Measurements from ENCODE around the gene SPAG16. TPM values are rescaled to one million over a fixed set of nuclear protein-coding genes. Genes with fewer than 3 reads are reported as not detected.

Gene SPAG16
- total and polyA plus RNA-seq, 2 of the 13 experiments (the other 11 are each of a cell fraction or from before 2014, with no cell fraction given): 9.6 to 26.5 TPM

DNA sequence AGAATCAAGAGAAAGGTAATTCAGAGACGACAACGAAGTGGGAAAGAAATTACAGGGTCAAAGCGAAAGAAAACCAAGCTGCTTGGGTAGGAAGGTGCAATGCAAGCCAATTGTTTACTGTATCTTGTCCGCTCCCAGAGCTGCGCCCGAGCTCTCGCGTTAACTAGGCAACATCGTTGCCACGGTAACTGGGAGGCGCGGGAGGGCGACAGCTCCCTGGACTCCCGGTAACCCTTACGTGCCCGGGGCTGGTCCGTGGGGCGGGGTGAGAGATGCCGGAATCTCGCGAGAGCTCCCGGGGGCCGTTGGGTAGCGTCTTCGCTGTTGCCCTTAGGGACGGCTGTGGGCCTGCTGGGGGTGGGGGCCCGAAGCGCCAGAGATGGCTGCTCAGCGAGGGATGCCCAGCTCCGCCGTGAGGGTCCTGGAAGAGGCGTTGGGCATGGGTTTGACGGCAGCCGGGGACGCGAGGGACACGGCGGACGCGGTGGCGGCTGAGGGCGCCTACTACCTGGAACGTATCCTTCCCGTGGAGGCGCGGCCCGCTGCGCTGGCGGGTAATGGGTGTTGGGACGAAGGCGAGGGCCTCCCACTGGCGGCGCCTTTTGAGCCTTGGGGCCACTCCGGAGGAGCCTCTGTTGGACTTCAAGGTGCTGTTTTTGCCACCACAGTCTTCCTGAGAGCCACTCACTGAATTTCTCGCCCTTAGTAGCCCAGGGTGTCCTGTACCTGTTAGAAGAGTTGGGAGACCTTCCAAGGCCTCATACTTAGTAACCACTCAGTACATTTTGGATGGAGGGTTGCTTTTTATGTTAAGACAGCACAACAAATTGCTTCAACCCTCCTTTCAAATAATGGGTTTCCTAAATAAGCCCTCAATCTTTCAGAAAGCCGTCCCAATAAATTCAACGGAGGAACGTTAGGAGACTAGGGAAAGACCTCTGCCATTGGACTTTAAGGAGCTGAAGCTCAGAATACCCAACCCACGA is at the start of gene SPAG16 (continued):
- TF ChIP-seq, protein P1, sequence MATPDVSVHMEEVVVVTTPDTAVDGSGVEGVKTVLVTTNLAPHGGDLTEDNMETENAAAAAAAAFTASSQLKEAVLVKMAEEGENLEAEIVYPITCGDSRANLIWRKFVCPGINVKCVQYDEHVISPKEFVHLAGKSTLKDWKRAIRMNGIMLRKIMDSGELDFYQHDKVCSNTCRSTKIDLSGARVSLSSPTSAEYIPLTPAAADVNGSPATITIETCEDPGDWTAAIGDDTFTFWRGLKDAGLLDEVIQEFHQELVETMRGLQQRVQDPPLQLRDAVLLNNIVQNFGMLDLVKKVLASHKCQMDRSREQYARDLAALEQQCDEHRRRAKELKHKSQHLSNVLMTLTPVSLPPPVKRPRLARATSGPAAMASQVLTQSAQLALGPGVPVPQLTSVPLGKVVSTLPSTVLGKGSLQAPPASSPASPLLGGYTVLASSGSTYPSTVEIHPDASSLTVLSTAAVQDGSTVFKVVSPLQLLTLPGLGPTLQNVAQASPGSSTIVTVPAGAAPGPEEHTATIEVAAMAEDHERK (CRISPR knock-in tag; IDR thresholded peaks at IDR 0.05; ENCODE audit: low read depth): peak; percentile 47; the same call in 1 of the 2 replicates
- TF ChIP-seq ZNF496 (CRISPR knock-in tag; IDR thresholded peaks at IDR 0.05; ENCODE audit: insufficient replicate concordance) (no peak), SALL1 (CRISPR knock-in tag; IDR thresholded peaks at IDR 0.05) (peak; percentile 98), ZBTB7A (CRISPR knock-in tag; IDR thresholded peaks at IDR 0.05) (no peak), TBP (CRISPR knock-in tag; IDR thresholded peaks at IDR 0.05) (no peak), ZNF841 (CRISPR knock-in tag; IDR thresholded peaks at IDR 0.05; ENCODE audit: borderline replicate concordance) (no peak), ZNF780A (CRISPR knock-in tag; IDR thresholded peaks at IDR 0.05) (no peak), TARDBP (CRISPR knock-in tag; IDR thresholded peaks at IDR 0.05) (peak; percentile 95), CCDC6 (CRISPR knock-in tag; IDR thresholded peaks at IDR 0.05) (no peak; the same call in none of the 2 replicates), ZNF629 (CRISPR knock-in tag; conservative IDR thresholded peaks at IDR 0.05) (no peak)
- TF ChIP-seq, protein P2, sequence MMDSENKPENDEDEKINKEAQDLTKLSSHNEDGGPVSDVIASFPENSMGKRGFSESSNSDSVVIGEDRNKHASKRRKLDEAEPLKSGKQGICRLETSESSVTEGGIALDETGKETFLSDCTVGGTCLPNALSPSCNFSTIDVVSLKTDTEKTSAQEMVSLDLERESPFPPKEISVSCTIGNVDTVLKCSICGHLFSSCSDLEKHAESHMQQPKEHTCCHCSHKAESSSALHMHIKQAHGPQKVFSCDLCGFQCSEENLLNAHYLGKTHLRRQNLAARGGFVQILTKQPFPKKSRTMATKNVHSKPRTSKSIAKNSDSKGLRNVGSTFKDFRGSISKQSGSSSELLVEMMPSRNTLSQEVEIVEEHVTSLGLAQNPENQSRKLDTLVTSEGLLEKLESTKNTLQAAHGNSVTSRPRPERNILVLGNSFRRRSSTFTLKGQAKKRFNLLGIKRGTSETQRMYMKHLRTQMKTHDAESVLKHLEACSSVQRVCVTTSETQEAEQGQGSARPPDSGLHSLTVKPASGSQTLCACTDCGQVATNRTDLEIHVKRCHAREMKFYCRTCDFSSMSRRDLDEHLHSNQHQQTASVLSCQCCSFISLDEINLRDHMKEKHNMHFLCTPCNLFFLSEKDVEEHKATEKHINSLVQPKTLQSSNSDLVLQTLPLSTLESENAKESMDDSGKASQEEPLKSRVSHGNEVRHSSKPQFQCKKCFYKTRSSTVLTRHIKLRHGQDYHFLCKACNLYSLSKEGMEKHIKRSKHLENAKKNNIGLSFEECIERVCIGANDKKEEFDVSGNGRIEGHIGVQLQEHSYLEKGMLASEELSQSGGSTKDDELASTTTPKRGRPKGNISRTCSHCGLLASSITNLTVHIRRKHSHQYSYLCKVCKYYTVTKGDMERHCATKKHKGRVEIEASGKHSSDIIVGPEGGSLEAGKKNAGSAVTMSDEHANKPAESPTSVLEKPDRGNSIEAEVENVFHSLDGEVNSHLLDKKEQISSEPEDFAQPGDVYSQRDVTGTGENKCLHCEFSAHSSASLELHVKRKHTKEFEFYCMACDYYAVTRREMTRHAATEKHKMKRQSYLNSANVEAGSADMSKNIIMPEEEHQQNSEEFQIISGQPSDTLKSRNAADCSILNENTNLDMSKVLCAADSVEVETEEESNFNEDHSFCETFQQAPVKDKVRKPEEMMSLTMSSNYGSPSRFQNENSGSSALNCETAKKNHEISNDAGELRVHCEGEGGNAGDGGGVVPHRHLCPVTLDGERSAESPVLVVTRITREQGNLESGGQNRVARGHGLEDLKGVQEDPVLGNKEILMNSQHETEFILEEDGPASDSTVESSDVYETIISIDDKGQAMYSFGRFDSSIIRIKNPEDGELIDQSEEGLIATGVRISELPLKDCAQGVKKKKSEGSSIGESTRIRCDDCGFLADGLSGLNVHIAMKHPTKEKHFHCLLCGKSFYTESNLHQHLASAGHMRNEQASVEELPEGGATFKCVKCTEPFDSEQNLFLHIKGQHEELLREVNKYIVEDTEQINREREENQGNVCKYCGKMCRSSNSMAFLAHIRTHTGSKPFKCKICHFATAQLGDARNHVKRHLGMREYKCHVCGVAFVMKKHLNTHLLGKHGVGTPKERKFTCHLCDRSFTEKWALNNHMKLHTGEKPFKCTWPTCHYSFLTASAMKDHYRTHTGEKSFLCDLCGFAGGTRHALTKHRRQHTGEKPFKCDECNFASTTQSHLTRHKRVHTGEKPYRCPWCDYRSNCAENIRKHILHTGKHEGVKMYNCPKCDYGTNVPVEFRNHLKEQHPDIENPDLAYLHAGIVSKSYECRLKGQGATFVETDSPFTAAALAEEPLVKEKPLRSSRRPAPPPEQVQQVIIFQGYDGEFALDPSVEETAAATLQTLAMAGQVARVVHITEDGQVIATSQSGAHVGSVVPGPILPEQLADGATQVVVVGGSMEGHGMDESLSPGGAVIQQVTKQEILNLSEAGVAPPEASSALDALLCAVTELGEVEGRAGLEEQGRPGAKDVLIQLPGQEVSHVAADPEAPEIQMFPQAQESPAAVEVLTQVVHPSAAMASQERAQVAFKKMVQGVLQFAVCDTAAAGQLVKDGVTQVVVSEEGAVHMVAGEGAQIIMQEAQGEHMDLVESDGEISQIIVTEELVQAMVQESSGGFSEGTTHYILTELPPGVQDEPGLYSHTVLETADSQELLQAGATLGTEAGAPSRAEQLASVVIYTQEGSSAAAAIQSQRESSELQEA (CRISPR knock-in tag; IDR thresholded peaks at IDR 0.05; ENCODE audit: not compliant biosample characterization): peak; percentile 69
- TF ChIP-seq, protein P3, sequence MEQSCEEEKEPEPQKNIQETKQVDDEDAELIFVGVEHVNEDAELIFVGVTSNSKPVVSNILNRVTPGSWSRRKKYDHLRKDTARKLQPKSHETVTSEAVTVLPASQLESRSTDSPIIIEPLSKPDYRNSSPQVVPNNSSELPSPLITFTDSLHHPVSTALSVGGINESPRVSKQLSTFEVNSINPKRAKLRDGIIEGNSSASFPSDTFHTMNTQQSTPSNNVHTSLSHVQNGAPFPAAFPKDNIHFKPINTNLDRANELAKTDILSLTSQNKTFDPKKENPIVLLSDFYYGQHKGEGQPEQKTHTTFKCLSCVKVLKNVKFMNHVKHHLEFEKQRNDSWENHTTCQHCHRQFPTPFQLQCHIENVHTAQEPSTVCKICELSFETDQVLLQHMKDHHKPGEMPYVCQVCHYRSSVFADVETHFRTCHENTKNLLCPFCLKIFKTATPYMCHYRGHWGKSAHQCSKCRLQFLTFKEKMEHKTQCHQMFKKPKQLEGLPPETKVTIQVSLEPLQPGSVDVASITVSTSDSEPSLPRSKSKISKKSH (CRISPR knock-in tag; IDR thresholded peaks at IDR 0.05; ENCODE audit: borderline replicate concordance): peak; percentile 96
- TF ChIP-seq, protein P4, sequence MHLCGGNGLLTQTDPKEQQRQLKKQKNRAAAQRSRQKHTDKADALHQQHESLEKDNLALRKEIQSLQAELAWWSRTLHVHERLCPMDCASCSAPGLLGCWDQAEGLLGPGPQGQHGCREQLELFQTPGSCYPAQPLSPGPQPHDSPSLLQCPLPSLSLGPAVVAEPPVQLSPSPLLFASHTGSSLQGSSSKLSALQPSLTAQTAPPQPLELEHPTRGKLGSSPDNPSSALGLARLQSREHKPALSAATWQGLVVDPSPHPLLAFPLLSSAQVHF (CRISPR knock-in tag; IDR thresholded peaks at IDR 0.05): peak; percentile 71; the same call in 1 of the 2 replicates
